ENCODE data around the gene CANT1.

DNA sequence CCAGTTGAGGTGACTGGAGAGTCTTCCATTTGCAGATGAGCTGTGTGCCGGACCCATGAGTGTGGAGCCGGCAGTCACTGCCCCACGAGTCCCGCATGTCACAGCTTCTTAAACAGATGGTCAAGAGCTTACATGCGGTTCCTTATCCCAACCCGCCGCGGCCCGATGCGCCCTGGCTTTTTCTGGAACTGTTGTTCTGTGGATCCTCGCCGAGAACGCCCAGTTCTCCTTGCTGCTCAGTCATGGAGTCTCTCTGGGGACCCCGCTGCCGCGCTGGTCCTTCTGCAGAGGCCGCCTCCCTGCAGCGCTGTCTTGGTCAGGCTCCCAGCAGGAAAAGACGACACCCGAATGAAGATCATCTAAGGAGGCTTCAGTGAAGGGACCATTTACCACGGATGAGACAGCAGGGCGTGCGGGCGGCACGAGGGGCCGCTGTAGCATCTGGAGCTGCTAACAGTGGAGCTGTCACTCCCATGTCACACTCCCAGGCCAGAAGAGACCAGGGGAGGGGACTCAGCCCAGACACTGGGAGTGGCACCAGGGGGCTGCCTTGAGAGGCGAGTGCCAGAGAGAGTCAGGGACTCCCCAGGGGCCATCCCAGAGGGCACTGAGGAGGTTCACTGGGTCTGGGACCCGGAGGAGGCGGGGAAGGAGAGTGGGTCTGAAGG, 19.1 kb downstream of the CANT1 start:
- TF ChIP-seq, protein P1, sequence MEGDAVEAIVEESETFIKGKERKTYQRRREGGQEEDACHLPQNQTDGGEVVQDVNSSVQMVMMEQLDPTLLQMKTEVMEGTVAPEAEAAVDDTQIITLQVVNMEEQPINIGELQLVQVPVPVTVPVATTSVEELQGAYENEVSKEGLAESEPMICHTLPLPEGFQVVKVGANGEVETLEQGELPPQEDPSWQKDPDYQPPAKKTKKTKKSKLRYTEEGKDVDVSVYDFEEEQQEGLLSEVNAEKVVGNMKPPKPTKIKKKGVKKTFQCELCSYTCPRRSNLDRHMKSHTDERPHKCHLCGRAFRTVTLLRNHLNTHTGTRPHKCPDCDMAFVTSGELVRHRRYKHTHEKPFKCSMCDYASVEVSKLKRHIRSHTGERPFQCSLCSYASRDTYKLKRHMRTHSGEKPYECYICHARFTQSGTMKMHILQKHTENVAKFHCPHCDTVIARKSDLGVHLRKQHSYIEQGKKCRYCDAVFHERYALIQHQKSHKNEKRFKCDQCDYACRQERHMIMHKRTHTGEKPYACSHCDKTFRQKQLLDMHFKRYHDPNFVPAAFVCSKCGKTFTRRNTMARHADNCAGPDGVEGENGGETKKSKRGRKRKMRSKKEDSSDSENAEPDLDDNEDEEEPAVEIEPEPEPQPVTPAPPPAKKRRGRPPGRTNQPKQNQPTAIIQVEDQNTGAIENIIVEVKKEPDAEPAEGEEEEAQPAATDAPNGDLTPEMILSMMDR (IDR thresholded peaks at IDR 0.05) = no peak
- no peak for TF ChIP-seq POLR2AphosphoS5 (IDR thresholded peaks at IDR 0.05)

All from esophagus muscularis mucosa (tissue), 3 donors.